SK-N-MC (cell line): ENCODE results near the gene LEFTY2.

Experiments used
- EZH2 ChIP-seq: fragments of 200-600 bp; sonication (generic); IDR thresholded peaks from one replicate; pipeline ENCODE4 v1.6.1; 2017; ENCODE audit warnings: antibody characterized with exemption
- POLR2AphosphoS5 ChIP-seq: IDR thresholded peaks from 2 replicates; pipeline ENCODE4 v1.6.1; 2012; ENCODE audit warnings: mild to moderate bottlenecking, low read depth, low read length, borderline replicate concordance

- TF ChIP-seq EZH2 (no peak), POLR2AphosphoS5 (no peak)
These were observed 41.7 kb downstream of the LEFTY2 start for GRCh38 chr1:225899044-225899925.
